DMS114 treated with DMSO at 0.1 percent for 48 hours (cell line): ENCODE measurements around the gene FOXR2.

Experiments used
- DNase-seq: peaks from one replicate; lab custom pipeline; 2025; ENCODE audit not compliant: unreplicated experiment; lab: John Stamatoyannopoulos, UW

FOXR2 gene, protein sequence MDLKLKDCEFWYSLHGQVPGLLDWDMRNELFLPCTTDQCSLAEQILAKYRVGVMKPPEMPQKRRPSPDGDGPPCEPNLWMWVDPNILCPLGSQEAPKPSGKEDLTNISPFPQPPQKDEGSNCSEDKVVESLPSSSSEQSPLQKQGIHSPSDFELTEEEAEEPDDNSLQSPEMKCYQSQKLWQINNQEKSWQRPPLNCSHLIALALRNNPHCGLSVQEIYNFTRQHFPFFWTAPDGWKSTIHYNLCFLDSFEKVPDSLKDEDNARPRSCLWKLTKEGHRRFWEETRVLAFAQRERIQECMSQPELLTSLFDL

DNA sequence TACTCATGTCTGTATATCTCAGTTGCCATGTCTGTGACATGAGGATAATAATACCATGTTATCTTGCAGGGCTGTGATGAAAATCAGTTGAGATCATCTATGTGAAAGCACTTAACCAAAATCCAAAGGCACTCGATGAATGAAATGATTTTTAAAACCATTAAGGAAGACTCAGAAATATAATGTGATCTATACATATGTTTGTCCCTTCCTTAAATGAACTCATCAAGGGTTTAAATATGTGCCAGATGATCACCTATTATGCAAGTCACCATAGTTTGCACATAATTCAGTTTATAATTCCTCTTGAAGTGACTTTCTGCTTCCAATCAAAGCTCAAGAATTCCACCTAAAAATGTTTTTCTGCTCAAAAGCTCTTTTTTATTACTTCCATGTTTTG, at the start of gene FOXR2:
Gene FOXR2, plus strand, starts transcription at position 301 of the 400 bp plus-strand sequence. CDS start 312 bp downstream, outside the sequence.
- no peak for DNase-seq

DNA sequence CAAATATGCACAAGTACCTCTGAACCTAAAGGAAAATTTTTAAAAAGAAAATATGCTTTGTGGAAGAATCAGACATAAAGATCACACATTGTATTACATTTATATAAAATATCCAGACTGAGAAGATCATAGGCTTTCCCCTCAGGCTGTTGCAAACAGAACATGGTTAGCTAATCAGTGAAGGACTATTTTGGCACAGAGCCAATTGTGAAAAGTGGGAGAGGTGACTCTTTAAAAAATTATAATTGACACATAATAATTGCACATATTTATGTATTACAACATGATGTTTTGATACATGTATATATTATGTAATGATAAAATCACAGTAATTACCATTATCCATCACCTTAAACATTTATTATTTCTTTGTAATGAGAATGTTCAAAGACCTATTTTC, 44.1 kb upstream of the FOXR2 start:
- no peak for DNase-seq

DNA sequence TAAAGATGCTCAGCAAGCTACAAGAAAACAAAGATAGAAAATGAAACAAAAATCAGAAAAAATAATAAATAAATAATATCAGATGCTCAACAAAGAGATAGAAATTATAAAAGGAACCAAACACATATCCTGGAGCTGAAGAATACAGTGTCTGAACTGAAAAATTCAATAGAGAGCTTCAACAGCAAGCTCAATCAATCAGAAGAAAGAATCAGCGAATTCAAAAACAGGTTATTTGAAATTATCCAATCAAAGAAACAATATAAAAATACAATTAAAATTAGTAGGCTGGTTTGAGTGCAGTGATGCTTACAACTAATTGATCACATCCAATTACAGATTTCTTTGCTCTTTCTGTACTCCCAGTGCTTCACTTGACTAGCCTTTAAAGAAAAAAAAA, 40.8 kb upstream of the FOXR2 start:
- no peak for DNase-seq

DNA sequence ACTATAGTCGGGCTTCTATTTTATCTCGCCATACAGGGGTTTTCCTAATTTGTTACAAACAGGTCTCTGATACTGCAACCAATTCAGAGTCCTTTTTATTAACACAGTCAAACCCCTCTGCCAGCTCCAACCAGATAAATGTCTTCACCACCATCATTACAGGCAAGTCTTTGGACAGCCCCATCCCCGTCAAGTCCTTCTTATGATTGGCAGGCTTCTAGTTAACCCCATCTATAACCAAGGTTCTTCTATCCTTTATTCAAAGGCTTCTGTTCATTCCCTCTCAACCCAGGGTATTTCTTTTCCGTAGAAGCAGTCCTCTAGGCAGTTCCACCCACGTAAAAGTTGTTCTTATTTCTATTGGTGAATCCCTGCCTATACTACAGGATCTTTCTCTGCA, 29.9 kb upstream of the FOXR2 start:
- DNase-seq = no peak

DNA sequence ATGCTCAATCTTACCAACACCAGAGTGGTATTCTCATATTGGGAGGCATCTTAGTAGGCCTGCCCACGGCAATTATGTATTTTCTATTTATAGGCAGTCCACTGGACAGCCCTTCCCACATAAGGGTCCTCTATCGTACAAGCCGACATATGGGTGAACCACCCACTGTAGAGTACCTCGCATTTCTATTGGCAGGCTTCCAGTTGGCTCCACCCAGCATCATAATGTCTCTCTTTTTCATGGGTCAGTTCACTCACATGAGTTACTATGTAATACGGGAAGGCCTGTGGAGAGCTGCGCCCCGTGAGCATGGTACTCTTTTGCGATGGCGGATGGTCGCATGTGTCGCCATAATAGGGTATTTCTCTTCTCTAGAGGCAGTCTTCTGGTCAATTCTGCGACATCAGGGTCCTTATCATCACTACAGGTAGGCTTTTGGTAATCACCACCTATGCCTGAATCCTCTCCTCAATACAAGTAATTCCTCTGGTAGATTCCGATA, 29.4 kb upstream of the FOXR2 start:
- no peak for DNase-seq

DNA sequence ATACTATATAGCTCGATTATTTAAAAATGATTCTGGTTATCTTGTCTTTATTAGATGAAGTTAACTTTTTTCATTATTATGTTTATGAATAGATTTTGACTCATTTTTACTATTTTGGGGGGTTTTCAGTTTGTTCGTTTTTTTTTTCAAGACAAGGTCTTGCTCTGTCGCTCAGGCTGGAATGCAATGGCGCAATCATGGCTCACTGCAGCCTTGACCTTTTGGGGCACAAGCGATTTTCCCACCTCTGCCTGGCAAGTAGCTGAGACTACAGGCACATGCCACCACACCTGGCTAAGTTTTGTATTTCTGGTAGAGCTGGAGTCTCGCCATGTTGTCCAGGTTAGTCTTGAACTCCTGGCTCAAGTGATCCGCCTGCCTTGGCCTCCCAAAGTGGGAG, 24.9 kb upstream of the FOXR2 start:
- no peak for DNase-seq

DNA sequence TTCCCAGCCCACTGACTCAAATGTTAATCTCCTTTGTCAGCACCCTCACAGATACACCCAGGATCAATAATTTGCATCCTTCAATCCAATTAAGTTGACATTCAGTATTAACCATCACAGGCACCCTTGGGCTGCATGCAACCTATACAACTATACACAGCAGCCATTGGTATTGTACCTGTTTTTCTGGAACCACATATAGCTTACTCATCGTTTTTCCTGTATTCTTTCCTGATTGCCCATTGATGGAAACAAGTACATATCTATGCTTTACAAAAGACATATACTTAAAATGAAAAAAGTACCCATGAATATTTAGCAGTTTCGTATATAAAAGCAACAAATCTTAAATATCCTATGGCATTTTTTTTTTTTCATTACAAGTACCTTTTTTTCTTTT, 3.7 kb upstream of the FOXR2 start:
- no peak for DNase-seq

DNA sequence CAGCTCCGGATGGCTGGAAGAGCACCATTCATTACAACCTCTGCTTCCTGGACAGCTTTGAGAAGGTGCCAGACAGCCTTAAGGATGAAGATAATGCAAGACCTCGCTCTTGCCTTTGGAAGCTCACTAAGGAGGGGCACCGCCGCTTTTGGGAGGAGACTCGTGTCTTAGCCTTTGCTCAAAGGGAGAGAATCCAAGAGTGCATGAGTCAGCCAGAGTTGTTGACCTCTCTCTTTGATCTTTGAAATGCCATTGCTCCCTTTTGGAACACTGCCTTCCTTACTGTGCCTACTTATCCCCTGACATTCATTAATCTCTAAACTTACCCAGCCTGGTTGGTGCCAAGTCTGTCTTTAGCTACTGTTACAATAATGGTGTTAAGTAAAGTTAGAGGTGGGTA, 1.2 kb downstream of the FOXR2 start:
- DNase-seq = no peak

DNA sequence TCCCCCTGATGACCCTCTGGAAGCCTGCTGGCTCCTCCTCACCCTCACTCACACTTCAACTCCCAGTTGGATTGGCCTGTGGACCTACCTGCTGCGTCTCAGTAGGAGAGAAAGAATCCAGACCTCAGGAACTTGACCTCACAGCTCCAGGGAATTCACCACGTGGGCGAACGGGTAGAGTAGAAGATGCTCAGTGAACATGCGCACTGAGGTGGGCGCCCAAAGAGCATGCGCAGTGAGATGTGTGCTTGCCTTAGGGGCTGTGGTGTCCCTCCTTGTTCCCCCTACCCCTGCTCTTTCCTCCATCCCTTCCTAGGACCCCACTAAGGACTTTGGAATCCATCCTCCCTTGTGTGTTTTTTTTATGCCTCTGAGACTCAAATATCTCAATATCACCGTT, 12.9 kb downstream of the FOXR2 start:
- DNase-seq = no peak

DNA sequence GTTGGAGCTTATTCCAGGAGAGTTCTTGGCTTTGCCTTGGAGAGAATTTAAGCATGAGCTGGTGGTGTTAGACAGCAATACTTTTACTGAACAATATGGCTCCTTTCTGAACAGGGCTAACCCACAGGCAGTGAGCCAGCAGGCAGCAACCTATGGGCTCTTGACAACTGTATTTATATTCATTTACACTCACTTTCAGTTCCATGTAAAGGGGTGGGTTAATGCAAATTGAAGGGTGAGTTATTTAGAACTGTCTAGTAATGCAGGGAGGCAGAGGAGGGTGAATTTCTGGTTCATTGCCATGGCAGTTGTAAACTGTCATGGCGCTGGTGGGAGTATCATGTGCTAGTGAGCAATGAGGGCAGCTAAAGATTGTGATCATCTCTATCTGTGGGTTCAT, 15.7 kb downstream of the FOXR2 start:
- DNase-seq = no peak

DNA sequence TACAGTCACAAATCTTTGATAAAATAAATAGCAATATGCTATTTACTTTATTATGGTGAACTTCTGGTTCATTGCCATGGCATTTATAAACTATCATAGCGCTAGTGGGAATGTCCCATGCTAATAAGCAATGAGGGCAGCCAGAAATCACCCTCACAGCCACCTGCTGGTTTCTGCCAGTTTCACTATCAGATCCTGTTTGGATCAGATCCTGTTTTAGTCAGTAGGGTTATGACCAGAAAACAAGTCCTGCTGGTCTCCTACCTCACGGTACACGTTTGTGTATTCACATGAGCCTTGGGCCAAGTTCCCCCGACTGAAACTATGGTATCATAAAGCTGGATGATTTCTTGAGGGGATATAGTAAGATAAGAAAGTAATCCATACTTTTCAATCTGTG, 17.7 kb downstream of the FOXR2 start:
- DNase-seq = no peak

DNA sequence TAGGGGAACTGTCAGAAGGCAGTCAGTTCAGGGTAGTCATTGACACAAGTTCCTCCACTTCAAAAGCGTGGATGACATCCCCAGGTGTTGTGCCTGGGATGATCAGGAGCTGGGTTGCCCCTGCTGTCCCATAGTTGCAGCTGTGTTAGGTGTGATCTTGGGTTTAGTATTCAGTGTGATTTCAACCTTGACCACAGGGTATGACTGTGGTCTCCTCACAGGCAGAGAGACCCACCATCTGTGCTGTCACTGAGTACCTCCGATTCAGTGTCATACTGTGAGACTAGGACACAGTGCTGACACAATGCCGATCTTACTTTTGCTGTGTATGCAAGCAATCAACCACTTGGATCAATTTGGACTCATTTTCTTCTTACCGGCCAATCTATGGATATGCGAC, 25.2 kb downstream of the FOXR2 start:
- DNase-seq = no peak

DNA sequence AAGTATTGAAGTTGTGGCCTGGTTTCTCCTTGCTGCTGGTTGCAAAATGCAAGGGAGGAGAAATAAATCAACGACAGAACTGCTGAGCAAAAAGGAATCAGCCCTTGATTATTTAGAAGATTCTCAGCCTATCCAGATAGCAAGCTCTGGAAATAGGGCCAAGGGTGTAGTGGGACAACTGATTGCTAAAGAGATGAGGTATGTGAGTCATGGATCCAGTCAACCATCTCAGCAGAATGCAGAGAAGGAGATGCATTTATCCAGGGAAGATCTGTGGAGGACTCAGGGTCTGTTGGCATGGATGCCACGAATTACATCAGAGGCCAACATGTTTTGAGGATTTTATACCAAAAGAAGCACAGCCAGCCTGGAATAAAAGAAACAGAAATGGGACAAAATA, 36.7 kb downstream of the FOXR2 start:
- no peak for DNase-seq

DNA sequence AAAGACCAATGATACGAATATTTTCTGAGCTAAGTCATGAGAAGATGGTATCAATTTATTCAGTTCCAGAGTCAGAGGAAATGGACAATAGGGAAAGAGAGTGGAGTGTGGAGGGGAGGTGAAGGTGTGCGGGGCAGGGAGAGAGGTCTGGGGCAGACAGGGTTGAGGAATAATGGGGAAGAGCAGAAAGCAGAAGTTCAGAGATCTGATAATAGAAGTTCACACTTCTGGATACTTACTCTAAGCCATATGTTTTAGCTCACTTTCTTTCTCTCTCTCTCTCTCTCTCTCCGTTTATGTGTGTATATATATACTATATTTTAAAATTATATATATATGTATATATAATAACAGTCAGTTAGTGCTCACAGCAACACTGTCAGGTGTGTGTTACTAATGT, 40.4 kb downstream of the FOXR2 start:
- DNase-seq = no peak

DNA sequence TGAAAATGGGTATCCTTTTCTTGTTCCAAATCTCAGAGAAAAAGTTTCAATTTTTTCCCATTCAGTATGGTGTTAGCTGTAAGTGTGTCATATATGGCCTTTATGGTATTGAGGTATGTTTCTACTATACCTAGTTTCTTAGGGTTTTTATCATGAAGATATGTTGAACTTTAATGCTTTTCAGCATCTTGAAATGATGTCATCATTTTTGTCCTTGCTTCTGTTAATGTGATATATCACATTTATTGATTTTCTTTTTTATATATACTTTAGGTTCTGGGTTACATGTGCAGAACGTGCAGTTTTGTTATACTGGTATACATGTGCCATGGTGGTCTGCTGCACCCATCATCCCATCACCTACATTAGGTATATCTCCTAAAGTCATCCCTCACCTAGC, 44.9 kb downstream of the FOXR2 start:
- DNase-seq = no peak
